GM13977 (cell line): ENCODE data around the gene RIF1.
"Not testable (repeated sequence)": the region's sequence is repeated elsewhere in the genome, so short reads cannot be mapped to it uniquely, and the experiment has no call there.

ENCODE experiments used
- DNase-seq: peaks from one replicate; pipeline ENCODE4 v3.0.0; 2012; ENCODE audit warnings: low spot score
- CTCF ChIP-seq: IDR thresholded peaks from 2 replicates; pipeline ENCODE4 v1.5.1; 2012; ENCODE audit warnings: mild to moderate bottlenecking, control low read depth; ENCODE audit not compliant: insufficient read depth; ENCODE audit errors: extremely low read depth, missing control alignments
- in situ Hi-C: fragments of 300-500 bp; cut with MboI; formaldehyde crosslinking; loops from one replicate; pipeline ENCODE4 v1.12.0; 2022; ENCODE audit warnings: low sequenced_read_pairs, low pct_unique_long_range_greater_than_20kb, mixed read lengths, inconsistent platforms; ENCODE audit not compliant: unreplicated experiment

RIF1 gene

GRCh38 chr2:151408788-151409600 lies 708 bp upstream of the RIF1 start:
- in situ Hi-C loops = no loop called here
- no peak for DNase-seq
- TF ChIP-seq CTCF = no peak

- peak; percentile 62 for DNase-seq
- in situ Hi-C loops = no loop called here
- TF ChIP-seq CTCF = peak; percentile 39
Measured at GRCh38 chr2:151410485-151410834, 758 bp downstream of the RIF1 start.

- no peak for TF ChIP-seq CTCF
- in situ Hi-C loops = no loop called here
- DNase-seq = no peak
Measured at GRCh38 chr2:151417650-151418049, 7.9 kb downstream of the RIF1 start.

GRCh38 chr2:151421681-151422080 lies 12.0 kb downstream of the RIF1 start:
- in situ Hi-C loops, DNase-seq: not testable (repeated sequence)

- in situ Hi-C loops = no loop called here
- peak; percentile 34 for DNase-seq
- no peak for TF ChIP-seq CTCF
Measured at GRCh38 chr2:151422917-151423439, 13.3 kb downstream of the RIF1 start.

GRCh38 chr2:151423760-151424159 lies 14.1 kb downstream of the RIF1 start:
- TF ChIP-seq CTCF = no peak
- in situ Hi-C loops = no loop called here
- no peak for DNase-seq

- TF ChIP-seq CTCF = peak; percentile 46
- in situ Hi-C loops = no loop called here
- peak; percentile 27 for DNase-seq
Measured at GRCh38 chr2:151437630-151438029, 27.9 kb downstream of the RIF1 start.
